HCT116 (cell line): ENCODE measurements around the gene NT5E. TPM values are rescaled to one million over a fixed set of nuclear protein-coding genes. Genes with fewer than 3 reads are reported as not detected.

Source experiments
- ATAC-seq: fragments of 200-7000 bp; cut with Tn5 transposase; 2 replicates; pipeline ENCODE4 v1.9.1; 2020; ENCODE audit warnings: mild to moderate bottlenecking, moderate library complexity
- BruUV-seq: library from RNA; stranded (reverse); fragments of 400-500 nt; replicated peaks from 2 replicates; lab custom pipeline; 2021; lab: Mats Ljungman, UMichigan
- CTCF ChIA-PET: fragments of 300-600 bp; sonication (Branson Sonifier 250); formaldehyde crosslinking; loops from one replicate; lab custom pipeline; 2021; ENCODE audit warnings: antibody characterized with exemption; lab: Charles Lee
- POLR2A ChIA-PET: fragments of 300-600, 350-600 bp; sonication (Branson Sonifier 250); formaldehyde crosslinking; loops from one replicate; lab custom pipeline; 2021; ENCODE audit warnings: antibody characterized with exemption; lab: Charles Lee
- RAD21 ChIA-PET, 2 experiments: fragments of 300-600 bp; sonication (Branson Sonifier 250); formaldehyde crosslinking; loops; one replicate each; lab custom pipeline; 2023; ENCODE audit warnings: low total read pairs in 2 of 2; ENCODE audit not compliant: uncharacterized antibody in 2 of 2, unreplicated experiment in 2 of 2, low non-redundant PET in 1 of 2; lab: Charles Lee
- DNase-seq: peaks from one replicate; pipeline ENCODE4 v3.0.0-alpha.2; 2010; ENCODE audit warnings: low read depth, low spot score
- H2AFZ ChIP-seq: fragments of 200-600 bp; shearing (Covaris generic), sonication (generic); 2 replicates; pipeline ENCODE4 v1.6.1; 2017; ENCODE audit warnings: low read depth, mixed run types, mixed read lengths, antibody characterized with exemption, low read length; ENCODE audit not compliant: poor library complexity, severe bottlenecking
- H3K27ac ChIP-seq: 2 replicates; pipeline ENCODE4 v1.5.1; 2012; ENCODE audit warnings: low read depth, low read length
- H3K27me3 ChIP-seq: fragments of 200-600 bp; sonication (generic); 2 replicates; pipeline ENCODE4 v1.6.1; 2016; ENCODE audit warnings: mixed run types, low read length, mixed read lengths; ENCODE audit not compliant: insufficient read depth
- H3K36me3 ChIP-seq, 2 experiments: fragments of 200-500 bp in 1 of 2; fragments of 200-600 bp in 1 of 2; sonication (Bioruptor generic) in 1 of 2; sonication (generic) in 1 of 2; 2 replicates each; pipeline versions ENCODE4 v1.5.1 to v1.6.1; 2014 to 2016; ENCODE audit warnings: low read length in 2 of 2, inconsistent platforms in 1 of 2, mixed read lengths in 1 of 2, mixed run types in 1 of 2; ENCODE audit not compliant: insufficient read depth in 2 of 2, control insufficient read depth in 1 of 2
- H3K4me1 ChIP-seq, 2 experiments: fragments of 200-600 bp in 1 of 2; sonication (generic) in 1 of 2; 2 replicates each; pipeline versions ENCODE4 v1.5.1 to v1.6.1; 2012 to 2017; ENCODE audit warnings: low read length in 2 of 2, inconsistent platforms in 1 of 2, mild to moderate bottlenecking in 1 of 2, mixed read lengths in 1 of 2, mixed run types in 1 of 2, moderate library complexity in 1 of 2; ENCODE audit not compliant: insufficient read depth in 2 of 2, control insufficient read depth in 1 of 2
- H3K4me2 ChIP-seq: fragments of 200-600 bp; sonication (generic); 2 replicates; pipeline ENCODE4 v1.6.1; 2017; ENCODE audit warnings: mixed run types, low read length, mixed read lengths
- H3K4me3 ChIP-seq, 2 experiments: fragments of 200-600 bp in 1 of 2; sonication (generic) in 1 of 2; replicated peaks in 1 of 2; 2 replicates each; pipeline ENCODE4 v1.5.1; 2011 to 2016; ENCODE audit warnings: low read length in 2 of 2, control low read depth in 1 of 2, low read depth in 1 of 2, mild to moderate bottlenecking in 1 of 2, mixed read lengths in 1 of 2, mixed run types in 1 of 2
- H3K79me2 ChIP-seq: fragments of 200-600 bp; sonication (generic); 2 replicates; pipeline ENCODE4 v1.6.1; 2017; ENCODE audit warnings: mild to moderate bottlenecking, mixed run types, low read length, moderate library complexity, mixed read lengths; ENCODE audit not compliant: insufficient read depth
- H3K9ac ChIP-seq: fragments of 200-600 bp; sonication (generic); 2 replicates; pipeline ENCODE4 v1.6.1; 2016; ENCODE audit warnings: low read length, mixed read lengths
- H3K9me2 ChIP-seq: fragments of 200-600 bp; sonication (generic), shearing (Covaris generic); 2 replicates; pipeline ENCODE4 v1.6.1; 2017; ENCODE audit warnings: mixed run types, mild to moderate bottlenecking, moderate library complexity; ENCODE audit not compliant: insufficient read depth
- H3K9me3 ChIP-seq, 2 experiments: fragments of 200-500 bp in 1 of 2; fragments of 200-600 bp in 1 of 2; sonication (Bioruptor generic) in 1 of 2; sonication (generic) in 1 of 2; 2 replicates each; pipeline ENCODE4 v1.6.1; 2014 to 2017; ENCODE audit warnings: low read length in 2 of 2, mixed read lengths in 2 of 2, inconsistent platforms in 1 of 2, low read depth in 1 of 2, mild to moderate bottlenecking in 1 of 2, mixed run types in 1 of 2, moderate library complexity in 1 of 2; ENCODE audit not compliant: control insufficient read depth in 1 of 2, insufficient read depth in 1 of 2
- H4K20me1 ChIP-seq: fragments of 200-600 bp; sonication (generic), shearing (Covaris generic); 2 replicates; pipeline ENCODE4 v1.6.1; 2017; ENCODE audit warnings: mixed run types, mild to moderate bottlenecking, moderate library complexity; ENCODE audit not compliant: insufficient read depth
- CBX3 ChIP-seq: IDR thresholded peaks from 2 replicates; pipeline ENCODE4 v1.6.1; 2012; ENCODE audit warnings: low read depth
- CEBPB ChIP-seq: IDR thresholded peaks from 2 replicates; pipeline ENCODE4 v1.6.1; 2012; ENCODE audit warnings: low read depth
- EGR1 ChIP-seq: IDR thresholded peaks from 2 replicates; pipeline ENCODE4 v1.6.1; 2012; ENCODE audit warnings: low read depth
- ELF1 ChIP-seq: IDR thresholded peaks from 2 replicates; pipeline ENCODE4 v1.6.1; 2012; ENCODE audit warnings: low read depth, borderline replicate concordance
- EZH2phosphoT487 ChIP-seq: fragments of 200-600 bp; IDR thresholded peaks from 2 replicates; pipeline ENCODE4 v1.6.1; 2018; ENCODE audit warnings: antibody characterized with exemption, borderline replicate concordance
- FOSL1 ChIP-seq: IDR thresholded peaks from 2 replicates; pipeline ENCODE4 v1.6.1; 2012; ENCODE audit warnings: low read depth
- JUND ChIP-seq: IDR thresholded peaks from 2 replicates; pipeline ENCODE4 v1.6.1; 2012
- POLR2AphosphoS5 ChIP-seq: IDR thresholded peaks from 2 replicates; pipeline ENCODE4 v1.6.1; 2011; ENCODE audit warnings: mild to moderate bottlenecking, low read depth, low read length, moderate library complexity
- RAD21 ChIP-seq: IDR thresholded peaks from 2 replicates; pipeline ENCODE4 v1.6.1; 2012; ENCODE audit warnings: low read depth, mild to moderate bottlenecking
- SIN3A ChIP-seq: IDR thresholded peaks from 2 replicates; pipeline ENCODE4 v1.6.1; 2012; ENCODE audit warnings: low read depth
- SP1 ChIP-seq: IDR thresholded peaks from 2 replicates; pipeline ENCODE4 v1.6.1; 2012; ENCODE audit warnings: low read depth
- SRF ChIP-seq: IDR thresholded peaks from 2 replicates; pipeline ENCODE4 v1.6.1; 2012; ENCODE audit warnings: low read depth
- ZFX ChIP-seq: fragments of 450-650 bp; IDR thresholded peaks from 2 replicates; pipeline ENCODE4 v1.6.1; 2017
- intact Hi-C: fragments of 100-400 bp; cut with micrococcal nuclease; formaldehyde crosslinking; loops from 2 replicates; pipeline ENCODE4 v1.10.0; 2022
- total RNA-seq: library from RNA; stranded (reverse); gene quantifications from one replicate; pipeline ENCODE4 v1.2.1, GENCODE V29; 2021; ENCODE audit not compliant: unreplicated experiment
- TF ChIP-seq, protein P1 (sequence below): IDR thresholded peaks from 2 replicates; pipeline ENCODE4 v1.6.1; 2012
- TF ChIP-seq, protein P2 (sequence below): IDR thresholded peaks from 2 replicates; pipeline ENCODE4 v1.6.1; 2012
- TF ChIP-seq, protein P3 (sequence below), 3 experiments: fragments of 200-600 bp in 1 of 3; sonication (generic) in 1 of 3; IDR thresholded peaks in 2 of 3; conservative IDR thresholded peaks in 1 of 3; 2 replicates each; pipeline ENCODE4 v1.5.1; 2012 to 2017; ENCODE audit warnings: low read depth in 2 of 3, low read length in 2 of 3, antibody characterized with exemption in 1 of 3, borderline replicate concordance in 1 of 3, control low read depth in 1 of 3, mild to moderate bottlenecking in 1 of 3, mixed read lengths in 1 of 3, mixed run types in 1 of 3, moderate library complexity in 1 of 3; ENCODE audit not compliant: insufficient read depth in 1 of 3
- TF ChIP-seq, protein P4 (sequence below): IDR thresholded peaks from 2 replicates; pipeline ENCODE4 v1.6.1; 2012; ENCODE audit warnings: low read depth
- TF ChIP-seq, protein P5 (sequence below): IDR thresholded peaks from 2 replicates; pipeline ENCODE4 v1.6.1; 2011; ENCODE audit warnings: mild to moderate bottlenecking, low read length, moderate library complexity; ENCODE audit not compliant: insufficient replicate concordance; ENCODE audit errors: extremely low read depth

NT5E gene
- total RNA-seq, 1 experiment from 2014 or later: 68.2 TPM

DNA sequence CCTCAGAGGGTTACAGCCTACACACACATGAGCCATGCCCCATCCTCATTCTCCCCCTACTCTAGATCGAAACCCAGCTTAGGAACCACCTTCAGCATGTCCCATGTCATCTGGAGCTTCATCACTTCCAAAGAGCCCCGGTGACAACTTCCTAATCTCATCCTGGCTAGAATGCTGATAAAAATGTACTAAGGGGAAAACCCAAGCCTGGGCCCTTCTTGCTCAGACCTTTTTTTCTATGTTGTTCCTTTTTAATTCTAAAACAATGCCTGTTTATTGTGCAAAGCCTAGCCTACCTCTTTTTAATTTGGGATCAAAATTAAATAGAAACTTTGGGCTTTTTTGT is 44.1 kb upstream of the NT5E start:
- CTCF ChIA-PET: no interaction called here
- Histone ChIP-seq H3K4me1 (peaks cover 24 to 63% of the 10 kb centered on the region in 2 experiments), H3K9ac (peak overlapping the region; percentile 36; the same call in 1 of the 2 replicates), H4K20me1 (no peaks in the 10 kb centered on the region), H3K27ac (peak overlapping the region; percentile 7; the same call in 1 of the 2 replicates), H3K36me3 (no peaks in the 10 kb centered on the region), H3K9me3 (no peaks in the 10 kb centered on the region), H3K79me2 (no peaks in the 10 kb centered on the region), H3K27me3 (no peaks in the 10 kb centered on the region), H3K4me2 (peak overlapping the region; percentile 45), H3K9me2 (no peaks in the 10 kb centered on the region), H3K4me3 (no peak overlapping the region), H2AFZ (peak overlapping the region; percentile 95)
- ATAC-seq (no peak), DNase-seq (no peak)
- POLR2A ChIA-PET: interaction anchor here (1.4 kb wide), 1 partner anchor 45 kb away, joined by 5 read pairs; no protein-coding TSS in a partner anchor
- intact Hi-C loops: no loop called here
- TF ChIP-seq CEBPB (no peak), SP1 (no peak), POLR2AphosphoS5 (no peak), EZH2phosphoT487 (no peak), SRF (no peak), ELF1 (no peak), CBX3 (no peak), JUND (no peak), FOSL1 (no peak), SIN3A (no peak), ZFX (no peak), RAD21 (no peak), EGR1 (no peak)
- TF ChIP-seq, protein P1, sequence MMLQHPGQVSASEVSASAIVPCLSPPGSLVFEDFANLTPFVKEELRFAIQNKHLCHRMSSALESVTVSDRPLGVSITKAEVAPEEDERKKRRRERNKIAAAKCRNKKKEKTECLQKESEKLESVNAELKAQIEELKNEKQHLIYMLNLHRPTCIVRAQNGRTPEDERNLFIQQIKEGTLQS: no peak
- TF ChIP-seq, protein P2, sequence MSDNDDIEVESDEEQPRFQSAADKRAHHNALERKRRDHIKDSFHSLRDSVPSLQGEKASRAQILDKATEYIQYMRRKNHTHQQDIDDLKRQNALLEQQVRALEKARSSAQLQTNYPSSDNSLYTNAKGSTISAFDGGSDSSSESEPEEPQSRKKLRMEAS: no peak
- TF ChIP-seq, protein P3, sequence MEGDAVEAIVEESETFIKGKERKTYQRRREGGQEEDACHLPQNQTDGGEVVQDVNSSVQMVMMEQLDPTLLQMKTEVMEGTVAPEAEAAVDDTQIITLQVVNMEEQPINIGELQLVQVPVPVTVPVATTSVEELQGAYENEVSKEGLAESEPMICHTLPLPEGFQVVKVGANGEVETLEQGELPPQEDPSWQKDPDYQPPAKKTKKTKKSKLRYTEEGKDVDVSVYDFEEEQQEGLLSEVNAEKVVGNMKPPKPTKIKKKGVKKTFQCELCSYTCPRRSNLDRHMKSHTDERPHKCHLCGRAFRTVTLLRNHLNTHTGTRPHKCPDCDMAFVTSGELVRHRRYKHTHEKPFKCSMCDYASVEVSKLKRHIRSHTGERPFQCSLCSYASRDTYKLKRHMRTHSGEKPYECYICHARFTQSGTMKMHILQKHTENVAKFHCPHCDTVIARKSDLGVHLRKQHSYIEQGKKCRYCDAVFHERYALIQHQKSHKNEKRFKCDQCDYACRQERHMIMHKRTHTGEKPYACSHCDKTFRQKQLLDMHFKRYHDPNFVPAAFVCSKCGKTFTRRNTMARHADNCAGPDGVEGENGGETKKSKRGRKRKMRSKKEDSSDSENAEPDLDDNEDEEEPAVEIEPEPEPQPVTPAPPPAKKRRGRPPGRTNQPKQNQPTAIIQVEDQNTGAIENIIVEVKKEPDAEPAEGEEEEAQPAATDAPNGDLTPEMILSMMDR (IDR thresholded peaks at IDR 0.05 in 2 of 3, conservative IDR thresholded peaks at IDR 0.05 in 1 of 3; ENCODE audit: borderline replicate concordance in 1 of 3, insufficient read depth in 1 of 3, low read depth in 2 of 3, low read length in 2 of 3): no peak
- TF ChIP-seq, protein P4, sequence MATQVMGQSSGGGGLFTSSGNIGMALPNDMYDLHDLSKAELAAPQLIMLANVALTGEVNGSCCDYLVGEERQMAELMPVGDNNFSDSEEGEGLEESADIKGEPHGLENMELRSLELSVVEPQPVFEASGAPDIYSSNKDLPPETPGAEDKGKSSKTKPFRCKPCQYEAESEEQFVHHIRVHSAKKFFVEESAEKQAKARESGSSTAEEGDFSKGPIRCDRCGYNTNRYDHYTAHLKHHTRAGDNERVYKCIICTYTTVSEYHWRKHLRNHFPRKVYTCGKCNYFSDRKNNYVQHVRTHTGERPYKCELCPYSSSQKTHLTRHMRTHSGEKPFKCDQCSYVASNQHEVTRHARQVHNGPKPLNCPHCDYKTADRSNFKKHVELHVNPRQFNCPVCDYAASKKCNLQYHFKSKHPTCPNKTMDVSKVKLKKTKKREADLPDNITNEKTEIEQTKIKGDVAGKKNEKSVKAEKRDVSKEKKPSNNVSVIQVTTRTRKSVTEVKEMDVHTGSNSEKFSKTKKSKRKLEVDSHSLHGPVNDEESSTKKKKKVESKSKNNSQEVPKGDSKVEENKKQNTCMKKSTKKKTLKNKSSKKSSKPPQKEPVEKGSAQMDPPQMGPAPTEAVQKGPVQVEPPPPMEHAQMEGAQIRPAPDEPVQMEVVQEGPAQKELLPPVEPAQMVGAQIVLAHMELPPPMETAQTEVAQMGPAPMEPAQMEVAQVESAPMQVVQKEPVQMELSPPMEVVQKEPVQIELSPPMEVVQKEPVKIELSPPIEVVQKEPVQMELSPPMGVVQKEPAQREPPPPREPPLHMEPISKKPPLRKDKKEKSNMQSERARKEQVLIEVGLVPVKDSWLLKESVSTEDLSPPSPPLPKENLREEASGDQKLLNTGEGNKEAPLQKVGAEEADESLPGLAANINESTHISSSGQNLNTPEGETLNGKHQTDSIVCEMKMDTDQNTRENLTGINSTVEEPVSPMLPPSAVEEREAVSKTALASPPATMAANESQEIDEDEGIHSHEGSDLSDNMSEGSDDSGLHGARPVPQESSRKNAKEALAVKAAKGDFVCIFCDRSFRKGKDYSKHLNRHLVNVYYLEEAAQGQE: no peak
- TF ChIP-seq, protein P5, sequence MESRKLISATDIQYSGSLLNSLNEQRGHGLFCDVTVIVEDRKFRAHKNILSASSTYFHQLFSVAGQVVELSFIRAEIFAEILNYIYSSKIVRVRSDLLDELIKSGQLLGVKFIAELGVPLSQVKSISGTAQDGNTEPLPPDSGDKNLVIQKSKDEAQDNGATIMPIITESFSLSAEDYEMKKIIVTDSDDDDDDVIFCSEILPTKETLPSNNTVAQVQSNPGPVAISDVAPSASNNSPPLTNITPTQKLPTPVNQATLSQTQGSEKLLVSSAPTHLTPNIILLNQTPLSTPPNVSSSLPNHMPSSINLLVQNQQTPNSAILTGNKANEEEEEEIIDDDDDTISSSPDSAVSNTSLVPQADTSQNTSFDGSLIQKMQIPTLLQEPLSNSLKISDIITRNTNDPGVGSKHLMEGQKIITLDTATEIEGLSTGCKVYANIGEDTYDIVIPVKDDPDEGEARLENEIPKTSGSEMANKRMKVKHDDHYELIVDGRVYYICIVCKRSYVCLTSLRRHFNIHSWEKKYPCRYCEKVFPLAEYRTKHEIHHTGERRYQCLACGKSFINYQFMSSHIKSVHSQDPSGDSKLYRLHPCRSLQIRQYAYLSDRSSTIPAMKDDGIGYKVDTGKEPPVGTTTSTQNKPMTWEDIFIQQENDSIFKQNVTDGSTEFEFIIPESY: no peak
- RAD21 ChIA-PET: no interaction called here
- BruUV-seq: no TSS peak
